Neural cell (in vitro differentiated cells): ENCODE results near the gene MAFB. TPM values are rescaled to one million over a fixed set of nuclear protein-coding genes. Genes with fewer than 3 reads are reported as not detected.

Source experiments
- H2AFZ ChIP-seq: fragments of 200-600, 300-800 bp; sonication (generic), shearing (Covaris generic); 2 replicates; pipeline ENCODE4 v1.6.0; 2014; ENCODE audit warnings: low read depth, mild to moderate bottlenecking, antibody characterized with exemption, low read length, moderate library complexity
- H3F3A ChIP-seq: fragments of 200-600 bp; shearing (Covaris generic); 2 replicates; pipeline ENCODE4 v1.6.1; 2016; ENCODE audit warnings: mild to moderate bottlenecking, moderate library complexity, mixed read lengths, antibody characterized with exemption, low read length; ENCODE audit not compliant: insufficient read depth, poor library complexity, severe bottlenecking
- H3K27ac ChIP-seq: fragments of 200-600, 300-800 bp; sonication (generic), shearing (Covaris generic); 2 replicates; pipeline ENCODE4 v1.5.1; 2014; ENCODE audit warnings: mild to moderate bottlenecking, low read length, moderate library complexity
- H3K27me3 ChIP-seq: fragments of 300-800, 200-600 bp; sonication (generic), shearing (Covaris generic); 2 replicates; pipeline ENCODE4 v1.6.0; 2014; ENCODE audit warnings: mild to moderate bottlenecking, low read depth, low read length, moderate library complexity; ENCODE audit not compliant: insufficient read depth
- H3K36me3 ChIP-seq: fragments of 300-800, 200-600 bp; sonication (generic), shearing (Covaris generic); 2 replicates; pipeline ENCODE4 v1.5.1; 2014; ENCODE audit warnings: mild to moderate bottlenecking, antibody characterized with exemption, low read length, moderate library complexity; ENCODE audit not compliant: insufficient read depth
- H3K4me2 ChIP-seq: fragments of 300-800, 200-600 bp; sonication (generic), shearing (Covaris generic); 2 replicates; pipeline ENCODE4 v1.6.0; 2014; ENCODE audit warnings: mild to moderate bottlenecking, low read length
- H3K4me3 ChIP-seq: fragments of 300-800, 200-600 bp; sonication (generic), shearing (Covaris generic); 2 replicates; pipeline ENCODE4 v1.5.1; 2014; ENCODE audit warnings: mild to moderate bottlenecking, low read length, moderate library complexity
- H3K79me2 ChIP-seq: fragments of 200-600 bp; shearing (Covaris generic); replicated peaks from 2 replicates; pipeline ENCODE4 v1.6.0; 2014; ENCODE audit warnings: mild to moderate bottlenecking, low read length, moderate library complexity; ENCODE audit not compliant: insufficient read depth
- H3K9ac ChIP-seq: fragments of 300-800, 200-600 bp; sonication (generic), shearing (Covaris generic); 2 replicates; pipeline ENCODE4 v1.6.1; 2016; ENCODE audit warnings: mild to moderate bottlenecking, low read length, mixed read lengths
- H3K9me2 ChIP-seq: fragments of 200-600 bp; shearing (Covaris generic); 2 replicates; pipeline ENCODE4 v1.6.1; 2016; ENCODE audit warnings: mild to moderate bottlenecking, low read length, mixed read lengths; ENCODE audit not compliant: insufficient read depth
- H3K9me3 ChIP-seq: fragments of 200-600, 300-800 bp; sonication (generic), shearing (Covaris generic); 2 replicates; pipeline ENCODE4 v1.6.1; 2016; ENCODE audit warnings: mild to moderate bottlenecking, mixed run types, low read length, moderate library complexity, mixed read lengths
- H4K20me1 ChIP-seq: fragments of 200-600 bp; shearing (Covaris generic); 2 replicates; pipeline ENCODE4 v1.6.1; 2016; ENCODE audit warnings: mild to moderate bottlenecking, mixed run types; ENCODE audit not compliant: insufficient read depth
- EP300 ChIP-seq: fragments of 450-650 bp; conservative IDR thresholded peaks from 2 replicates; pipeline ENCODE4 v1.6.1; 2014; ENCODE audit warnings: antibody characterized with exemption, mild to moderate bottlenecking, moderate library complexity; ENCODE audit not compliant: poor library complexity, severe bottlenecking
- EZH2 ChIP-seq: fragments of 200-600, 300-800 bp; shearing (Covaris generic), sonication (generic); IDR thresholded peaks from 2 replicates; pipeline ENCODE4 v1.6.1; 2014; ENCODE audit warnings: antibody characterized with exemption, low read length, borderline replicate concordance, mild to moderate bottlenecking; ENCODE audit not compliant: insufficient read depth, poor library complexity, severe bottlenecking
- MXI1 ChIP-seq: fragments of 450-650 bp; conservative IDR thresholded peaks from 2 replicates; pipeline ENCODE4 v1.6.1; 2014; ENCODE audit warnings: antibody characterized with exemption, mild to moderate bottlenecking; ENCODE audit not compliant: poor library complexity, severe bottlenecking
- POLR2AphosphoS5 ChIP-seq: IDR thresholded peaks from 2 replicates; pipeline ENCODE4 v1.6.1; 2012
- RAD21 ChIP-seq: fragments of 450-650 bp; conservative IDR thresholded peaks from 2 replicates; pipeline ENCODE4 v1.6.1; 2014; ENCODE audit warnings: antibody characterized with exemption, mild to moderate bottlenecking, moderate library complexity
- SMC3 ChIP-seq: fragments of 450-650 bp; conservative IDR thresholded peaks from 2 replicates; pipeline ENCODE4 v1.6.1; 2014; ENCODE audit warnings: antibody characterized with exemption, mild to moderate bottlenecking, moderate library complexity; ENCODE audit not compliant: poor library complexity
- TAF1 ChIP-seq: IDR thresholded peaks from 2 replicates; pipeline ENCODE4 v1.6.1; 2012; ENCODE audit warnings: low read depth
- polyA plus RNA-seq: library from polyadenylated mRNA; depleted of rRNA; stranded (reverse); fragments of >200 nt; gene quantifications from 2 replicates; pipeline ENCODE4 v1.2.3, GENCODE V29; 2014
- TF ChIP-seq, protein P1 (sequence below): fragments of 450-650 bp; IDR thresholded peaks from 2 replicates; pipeline ENCODE4 v1.5.1; 2014; ENCODE audit warnings: antibody characterized with exemption, mild to moderate bottlenecking, moderate library complexity; ENCODE audit not compliant: poor library complexity, severe bottlenecking
- TF ChIP-seq, protein P2 (sequence below): IDR thresholded peaks from 2 replicates; pipeline ENCODE4 v1.6.1; 2012; ENCODE audit warnings: borderline replicate concordance

The MAFB gene
- polyA plus RNA-seq, 1 donor from 2014 or later: 5.6 TPM

DNA sequence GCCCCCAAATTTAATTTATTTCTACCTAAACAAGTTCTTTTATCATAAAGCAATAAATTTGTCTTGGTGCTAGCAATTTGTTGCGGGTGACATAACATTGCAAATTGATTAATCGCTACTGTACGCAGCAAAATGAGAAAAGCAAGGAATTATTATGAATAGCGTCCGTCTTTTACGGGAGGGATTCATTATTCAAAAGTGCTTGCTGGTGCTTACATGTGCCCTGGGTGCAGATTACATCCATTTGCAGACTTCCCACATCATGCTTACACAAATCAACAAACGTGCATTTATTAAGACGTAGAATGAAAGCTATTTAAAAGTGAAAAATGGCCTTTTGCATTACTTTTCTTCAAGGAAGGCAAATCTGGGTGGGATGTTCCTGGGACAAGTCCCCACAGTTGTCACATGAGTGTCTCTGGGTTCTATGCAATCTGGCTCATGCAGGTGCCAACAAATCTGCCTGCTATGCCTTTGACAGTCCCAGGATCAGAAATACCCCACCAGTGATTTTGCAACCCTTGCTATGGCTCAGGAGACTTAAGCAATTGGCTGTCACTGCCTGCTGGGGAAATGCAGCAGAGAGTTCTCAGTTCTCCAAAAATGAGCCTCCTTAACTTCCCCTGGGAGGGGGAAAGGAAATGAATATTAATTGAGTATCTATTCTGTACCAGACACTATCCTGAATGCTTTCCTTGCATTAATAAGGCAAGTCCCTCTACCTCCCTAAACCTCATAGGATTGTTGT is 30.1 kb upstream of the MAFB start:
- Histone ChIP-seq H3K27me3 (no peaks in the 10 kb centered on the region), H3K9ac (no peak overlapping the region), H3K4me3 (no peak overlapping the region), H3K27ac (no peak overlapping the region), H2AFZ (no peak overlapping the region), H3K9me2 (no peaks in the 10 kb centered on the region), H3K9me3 (no peaks in the 10 kb centered on the region), H3K36me3 (no peaks in the 10 kb centered on the region), H3K79me2 (no peaks in the 10 kb centered on the region), H4K20me1 (no peaks in the 10 kb centered on the region), H3F3A (no peaks in the 10 kb centered on the region), H3K4me2 (no peak overlapping the region)
- TF ChIP-seq, protein P1, sequence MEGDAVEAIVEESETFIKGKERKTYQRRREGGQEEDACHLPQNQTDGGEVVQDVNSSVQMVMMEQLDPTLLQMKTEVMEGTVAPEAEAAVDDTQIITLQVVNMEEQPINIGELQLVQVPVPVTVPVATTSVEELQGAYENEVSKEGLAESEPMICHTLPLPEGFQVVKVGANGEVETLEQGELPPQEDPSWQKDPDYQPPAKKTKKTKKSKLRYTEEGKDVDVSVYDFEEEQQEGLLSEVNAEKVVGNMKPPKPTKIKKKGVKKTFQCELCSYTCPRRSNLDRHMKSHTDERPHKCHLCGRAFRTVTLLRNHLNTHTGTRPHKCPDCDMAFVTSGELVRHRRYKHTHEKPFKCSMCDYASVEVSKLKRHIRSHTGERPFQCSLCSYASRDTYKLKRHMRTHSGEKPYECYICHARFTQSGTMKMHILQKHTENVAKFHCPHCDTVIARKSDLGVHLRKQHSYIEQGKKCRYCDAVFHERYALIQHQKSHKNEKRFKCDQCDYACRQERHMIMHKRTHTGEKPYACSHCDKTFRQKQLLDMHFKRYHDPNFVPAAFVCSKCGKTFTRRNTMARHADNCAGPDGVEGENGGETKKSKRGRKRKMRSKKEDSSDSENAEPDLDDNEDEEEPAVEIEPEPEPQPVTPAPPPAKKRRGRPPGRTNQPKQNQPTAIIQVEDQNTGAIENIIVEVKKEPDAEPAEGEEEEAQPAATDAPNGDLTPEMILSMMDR: no peak
- TF ChIP-seq RAD21 (no peak), MXI1 (no peak), SMC3 (no peak), TAF1 (no peak), POLR2AphosphoS5 (no peak), EP300 (no peak), EZH2 (no peak)
- TF ChIP-seq, protein P2, sequence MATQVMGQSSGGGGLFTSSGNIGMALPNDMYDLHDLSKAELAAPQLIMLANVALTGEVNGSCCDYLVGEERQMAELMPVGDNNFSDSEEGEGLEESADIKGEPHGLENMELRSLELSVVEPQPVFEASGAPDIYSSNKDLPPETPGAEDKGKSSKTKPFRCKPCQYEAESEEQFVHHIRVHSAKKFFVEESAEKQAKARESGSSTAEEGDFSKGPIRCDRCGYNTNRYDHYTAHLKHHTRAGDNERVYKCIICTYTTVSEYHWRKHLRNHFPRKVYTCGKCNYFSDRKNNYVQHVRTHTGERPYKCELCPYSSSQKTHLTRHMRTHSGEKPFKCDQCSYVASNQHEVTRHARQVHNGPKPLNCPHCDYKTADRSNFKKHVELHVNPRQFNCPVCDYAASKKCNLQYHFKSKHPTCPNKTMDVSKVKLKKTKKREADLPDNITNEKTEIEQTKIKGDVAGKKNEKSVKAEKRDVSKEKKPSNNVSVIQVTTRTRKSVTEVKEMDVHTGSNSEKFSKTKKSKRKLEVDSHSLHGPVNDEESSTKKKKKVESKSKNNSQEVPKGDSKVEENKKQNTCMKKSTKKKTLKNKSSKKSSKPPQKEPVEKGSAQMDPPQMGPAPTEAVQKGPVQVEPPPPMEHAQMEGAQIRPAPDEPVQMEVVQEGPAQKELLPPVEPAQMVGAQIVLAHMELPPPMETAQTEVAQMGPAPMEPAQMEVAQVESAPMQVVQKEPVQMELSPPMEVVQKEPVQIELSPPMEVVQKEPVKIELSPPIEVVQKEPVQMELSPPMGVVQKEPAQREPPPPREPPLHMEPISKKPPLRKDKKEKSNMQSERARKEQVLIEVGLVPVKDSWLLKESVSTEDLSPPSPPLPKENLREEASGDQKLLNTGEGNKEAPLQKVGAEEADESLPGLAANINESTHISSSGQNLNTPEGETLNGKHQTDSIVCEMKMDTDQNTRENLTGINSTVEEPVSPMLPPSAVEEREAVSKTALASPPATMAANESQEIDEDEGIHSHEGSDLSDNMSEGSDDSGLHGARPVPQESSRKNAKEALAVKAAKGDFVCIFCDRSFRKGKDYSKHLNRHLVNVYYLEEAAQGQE: no peak

DNA sequence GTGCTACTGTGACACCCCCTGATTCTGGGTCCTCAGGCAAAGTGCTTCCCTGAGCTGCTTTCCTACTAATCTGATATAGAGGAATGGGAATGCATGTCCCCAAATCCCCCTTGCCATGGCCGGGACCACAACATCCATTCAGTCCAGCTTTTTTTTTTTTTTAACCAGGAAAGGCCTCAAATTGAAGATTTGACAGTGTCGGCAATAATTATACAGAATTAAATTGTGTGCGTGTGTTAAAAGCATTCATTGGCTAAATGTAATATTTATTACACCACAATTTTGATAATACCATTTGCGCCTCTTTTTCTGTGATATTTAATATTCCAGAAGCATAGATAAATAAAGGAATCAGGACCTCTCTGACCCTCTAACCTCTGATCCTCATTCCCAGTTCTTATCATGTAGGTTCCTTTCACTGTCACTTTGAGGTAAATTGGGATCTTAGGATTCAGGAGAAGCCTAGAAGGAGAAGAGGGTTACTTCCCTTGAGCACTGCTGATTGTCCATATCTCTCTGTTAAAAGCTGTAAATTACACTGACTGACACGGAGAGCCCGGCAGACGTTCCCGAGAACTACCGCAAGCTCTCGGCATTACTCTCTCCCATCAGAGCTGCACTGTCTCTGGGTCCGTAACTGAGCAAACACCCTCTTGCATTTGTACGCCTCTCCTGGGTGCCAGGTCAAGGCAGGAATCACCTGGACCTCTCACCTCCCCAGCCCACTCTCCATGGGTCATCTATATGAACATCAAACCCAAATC is 29.4 kb upstream of the MAFB start:
- no peaks in the 10 kb centered on the region for H3K9me2 ChIP-seq
- H3K27me3 ChIP-seq: no peaks in the 10 kb centered on the region
- H3K4me2 ChIP-seq: no peak overlapping the region
- H4K20me1 ChIP-seq: no peaks in the 10 kb centered on the region
- no peaks in the 10 kb centered on the region for H3K79me2 ChIP-seq
- TF ChIP-seq RAD21: no peak
- TF ChIP-seq, protein P2: no peak
- TF ChIP-seq EZH2: no peak
- TF ChIP-seq TAF1: no peak
- no peak for TF ChIP-seq SMC3
- no peak for TF ChIP-seq MXI1
- TF ChIP-seq, protein P1: no peak
- no peak for TF ChIP-seq EP300
- no peak for TF ChIP-seq POLR2AphosphoS5
- H3K36me3 ChIP-seq: no peaks in the 10 kb centered on the region
- H3K27ac ChIP-seq: no peak overlapping the region
- no peak overlapping the region for H3K4me3 ChIP-seq
- no peak overlapping the region for H2AFZ ChIP-seq
- no peaks in the 10 kb centered on the region for H3F3A ChIP-seq
- H3K9ac ChIP-seq: no peak overlapping the region
- no peaks in the 10 kb centered on the region for H3K9me3 ChIP-seq
